Renal pelvis (tissue), 12 donors: ENCODE measurements around the gene YJEFN3. TPM values are rescaled to one million over a fixed set of nuclear protein-coding genes. Genes with fewer than 3 reads are reported as not detected.

Source experiments
- DNase-seq: peaks from one replicate; pipeline ENCODE4 v3.0.0-alpha.2; 2013
- long read RNA-seq, 16 experiments: transcript quantifications; one replicate each; lab custom pipeline, GENCODE V29; 2026
- polyA plus RNA-seq, 3 donors: library from polyadenylated mRNA; unstranded; fragments of 120-200 nt; gene quantifications; one replicate each; pipeline ENCODE4 v1.2.1, GENCODE V29; 2013; ENCODE audit not compliant: insufficient read length in 3 of 3

The YJEFN3 gene
- 10 to 100 TPM in 2 of 3 donors, 1 to 10 TPM in 1; 5.5 to 15.2 (median 12.4) TPM for polyA plus RNA-seq
- long read RNA-seq, donor 1, partial matches to known transcripts: 5 of 5 reads
- long read RNA-seq, donor 1, other reads (novel, unspliced or antisense): 0 of 5 reads
- long read RNA-seq, donor 2, partial matches to known transcripts: 0 of 3 reads
- long read RNA-seq, donor 2, other reads (novel, unspliced or antisense): 0 of 3 reads
- long read RNA-seq, donor 3: 0 reads
- long read RNA-seq, donor 4: 0 reads
- long read RNA-seq, donor 5, partial matches to known transcripts: 0 of 1 reads
- long read RNA-seq, donor 5, other reads (novel, unspliced or antisense): 0 of 1 reads
- long read RNA-seq, donor 6, partial matches to known transcripts: 7 of 7 reads
- long read RNA-seq, donor 6, other reads (novel, unspliced or antisense): 0 of 7 reads
- long read RNA-seq, donor 7: 0 reads
- long read RNA-seq, donor 8: 0 reads
- long read RNA-seq, donor 9: 0 reads
- long read RNA-seq, donor 10: 0 reads
- long read RNA-seq, donor 11: 0 reads
- long read RNA-seq, donor 12, partial matches to known transcripts: 7 of 7 reads
- long read RNA-seq, donor 12, other reads (novel, unspliced or antisense): 0 of 7 reads
- long read RNA-seq, donor 13, partial matches to known transcripts: 0 of 1 reads
- long read RNA-seq, donor 13, other reads (novel, unspliced or antisense): 0 of 1 reads
- long read RNA-seq, donor 14: 0 reads
- long read RNA-seq, donor 15: 0 reads
- long read RNA-seq, donor 16: 0 reads

- DNase-seq: no peak
These were observed at the start of gene YJEFN3 for GRCh38 chr19:19528721-19529490. TSS of gene YJEFN3 (plus strand) at chr19:19528911. CDS start at chr19:19528933, 22 bp downstream.

GRCh38 chr19:19480688-19481087 lies 48.0 kb upstream of the YJEFN3 start:
- DNase-seq: no peak

GRCh38 chr19:19482809-19483596 lies 45.7 kb upstream of the YJEFN3 start:
- no peak for DNase-seq

- DNase-seq: no peak
These were observed 43.3 kb upstream of the YJEFN3 start for GRCh38 chr19:19485161-19485997.

- DNase-seq: no peak
These were observed 42.8 kb upstream of the YJEFN3 start for GRCh38 chr19:19485998-19486290.

- no peak for DNase-seq
These were observed 42.2 kb upstream of the YJEFN3 start for GRCh38 chr19:19486343-19487076.

GRCh38 chr19:19487077-19487949 lies 41.4 kb upstream of the YJEFN3 start:
- no peak for DNase-seq

GRCh38 chr19:19487950-19488874 lies 40.5 kb upstream of the YJEFN3 start:
- no peak for DNase-seq

- DNase-seq: peak; percentile 95
These were observed 39.6 kb upstream of the YJEFN3 start for GRCh38 chr19:19488875-19489690.

GRCh38 chr19:19489804-19490204 lies 38.9 kb upstream of the YJEFN3 start:
- no peak for DNase-seq

GRCh38 chr19:19490214-19490968 lies 38.3 kb upstream of the YJEFN3 start:
- DNase-seq: peak; percentile 90

- no peak for DNase-seq
These were observed 37.2 kb upstream of the YJEFN3 start for GRCh38 chr19:19491321-19492025.

- DNase-seq: no peak
These were observed 36.6 kb upstream of the YJEFN3 start for GRCh38 chr19:19492026-19492610.

GRCh38 chr19:19493841-19494546 lies 34.7 kb upstream of the YJEFN3 start:
- DNase-seq: no peak
